H9 (cell line): ENCODE results near the gene OTP. TPM values are rescaled to one million over a fixed set of nuclear protein-coding genes. Genes with fewer than 3 reads are reported as not detected.

Experiments
- DNase-seq: peaks from one replicate; pipeline ENCODE4 v3.0.0-alpha.2; 2017
- H2AFZ ChIP-seq: one replicate; pipeline ENCODE4 v1.6.1; 2013; ENCODE audit warnings: mild to moderate bottlenecking, low read length, control low read depth, moderate library complexity
- H2AK5ac ChIP-seq: 2 replicates; pipeline ENCODE4 v1.6.1; 2013; ENCODE audit warnings: low read length, control low read depth, mixed read lengths; ENCODE audit not compliant: insufficient read length
- H2BK120ac ChIP-seq: one replicate; pipeline ENCODE4 v1.6.1; 2013; ENCODE audit warnings: low read depth, mild to moderate bottlenecking, low read length, control low read depth, inconsistent platforms; ENCODE audit not compliant: poor library complexity, severe bottlenecking
- H2BK12ac ChIP-seq: 2 replicates; pipeline ENCODE4 v1.6.1; 2013; ENCODE audit warnings: low read length, control low read depth, mixed read lengths, low read depth; ENCODE audit not compliant: insufficient read length
- H2BK15ac ChIP-seq: 2 replicates; pipeline ENCODE4 v1.6.1; 2013; ENCODE audit warnings: low read depth, low read length, control low read depth
- H2BK20ac ChIP-seq: one replicate; pipeline ENCODE4 v1.6.1; 2013; ENCODE audit warnings: low read depth, mild to moderate bottlenecking, low read length, control low read depth, inconsistent platforms; ENCODE audit not compliant: poor library complexity, severe bottlenecking
- H2BK5ac ChIP-seq: 2 replicates; pipeline ENCODE4 v1.6.1; 2013; ENCODE audit warnings: low read length, control low read depth, mixed read lengths; ENCODE audit not compliant: insufficient read length
- H3K14ac ChIP-seq: 2 replicates; pipeline ENCODE4 v1.6.1; 2013; ENCODE audit warnings: low read length, control low read depth; ENCODE audit not compliant: insufficient read depth
- H3K18ac ChIP-seq: 2 replicates; pipeline ENCODE4 v1.6.1; 2013; ENCODE audit warnings: low read depth, mild to moderate bottlenecking, mixed read lengths, low read length, control low read depth; ENCODE audit not compliant: insufficient read length
- H3K23ac ChIP-seq: 2 replicates; pipeline ENCODE4 v1.6.1; 2013; ENCODE audit warnings: low read length, control low read depth, mixed read lengths, low read depth; ENCODE audit not compliant: insufficient read length
- H3K23me2 ChIP-seq: 2 replicates; pipeline ENCODE4 v1.6.1; 2013; ENCODE audit warnings: low read depth, mild to moderate bottlenecking, mixed read lengths, low read length, control low read depth; ENCODE audit not compliant: insufficient read length, poor library complexity, severe bottlenecking
- H3K27ac ChIP-seq: 2 replicates; pipeline ENCODE4 v1.5.1; 2013; ENCODE audit warnings: low read length, control low read depth, mixed read lengths, low read depth; ENCODE audit not compliant: insufficient read length
- H3K27me3 ChIP-seq: 2 replicates; pipeline ENCODE4 v1.6.1; 2013; ENCODE audit warnings: low read length, control low read depth, inconsistent platforms; ENCODE audit not compliant: insufficient read depth
- H3K4ac ChIP-seq: 2 replicates; pipeline ENCODE4 v1.6.1; 2013; ENCODE audit warnings: low read depth, mild to moderate bottlenecking, control low read depth, inconsistent platforms, low read length, moderate library complexity
- H3K4me1 ChIP-seq: 2 replicates; pipeline ENCODE4 v1.6.1; 2013; ENCODE audit warnings: low read length, control low read depth, inconsistent platforms; ENCODE audit not compliant: insufficient read depth
- H3K4me2 ChIP-seq: 2 replicates; pipeline ENCODE4 v1.6.1; 2013; ENCODE audit warnings: low read length, control low read depth, mixed read lengths; ENCODE audit not compliant: insufficient read length, insufficient read depth
- H3K56ac ChIP-seq: 2 replicates; pipeline ENCODE4 v1.6.1; 2013; ENCODE audit warnings: low read depth, mild to moderate bottlenecking, mixed read lengths, low read length, control low read depth; ENCODE audit not compliant: insufficient read length
- H3K79me1 ChIP-seq: 2 replicates; pipeline ENCODE4 v1.6.1; 2013; ENCODE audit warnings: low read depth, mild to moderate bottlenecking, moderate library complexity, low read length, control low read depth, inconsistent platforms; ENCODE audit not compliant: insufficient read depth, poor library complexity, severe bottlenecking
- H3K79me2 ChIP-seq: 2 replicates; pipeline ENCODE4 v1.6.1; 2013; ENCODE audit warnings: low read length, control low read depth, inconsistent platforms; ENCODE audit not compliant: insufficient read depth
- H3K9ac ChIP-seq: 2 replicates; pipeline ENCODE4 v1.6.1; 2013; ENCODE audit warnings: low read length, control low read depth, mixed read lengths; ENCODE audit not compliant: insufficient read length; ENCODE audit errors: extremely low read depth
- H3K9me3 ChIP-seq: one replicate; pipeline ENCODE4 v1.6.1; 2013; ENCODE audit warnings: low read depth, low read length, inconsistent platforms; ENCODE audit not compliant: control insufficient read depth
- H3T11ph ChIP-seq: one replicate; pipeline ENCODE4 v1.6.1; 2013; ENCODE audit warnings: mild to moderate bottlenecking, low read length, control low read depth, inconsistent platforms
- H4K20me1 ChIP-seq: one replicate; pipeline ENCODE4 v1.6.1; 2013; ENCODE audit not compliant: control insufficient read depth, insufficient read length, insufficient read depth
- H4K5ac ChIP-seq: 2 replicates; pipeline ENCODE4 v1.6.1; 2013; ENCODE audit warnings: low read depth, mild to moderate bottlenecking, mixed read lengths, low read length, control low read depth; ENCODE audit not compliant: insufficient read length
- H4K8ac ChIP-seq: replicated peaks from 2 replicates; pipeline ENCODE4 v1.6.1; 2013; ENCODE audit warnings: low read length, control low read depth, mixed read lengths, low read depth; ENCODE audit not compliant: insufficient read length
- H4K91ac ChIP-seq: 2 replicates; pipeline ENCODE4 v1.6.1; 2013; ENCODE audit warnings: low read depth, mild to moderate bottlenecking, moderate library complexity, mixed read lengths, low read length, control low read depth; ENCODE audit not compliant: insufficient read length
- H3K27ac Mint-ChIP-seq, 3 experiments: 2 replicates in 2 of 3; 3 replicates in 1 of 3; pipeline ENCODE4 v1.8.0; 2020 to 2021; ENCODE audit warnings: mixed read lengths in 3 of 3, mild to moderate bottlenecking in 1 of 3, moderate library complexity in 1 of 3
- H3K27me3 Mint-ChIP-seq: 2 replicates; pipeline ENCODE4 v1.8.0; 2021; ENCODE audit warnings: low read depth, mild to moderate bottlenecking, moderate library complexity, mixed read lengths
- H3K36me3 Mint-ChIP-seq, 3 experiments: 2 replicates in 2 of 3; 3 replicates in 1 of 3; pipeline ENCODE4 v1.8.0; 2020 to 2021; ENCODE audit warnings: low read depth in 3 of 3, mixed read lengths in 3 of 3; ENCODE audit not compliant: insufficient read depth in 1 of 3
- H3K4me1 Mint-ChIP-seq, 2 experiments: 2 replicates each; pipeline ENCODE4 v1.8.0; 2020; ENCODE audit warnings: mixed read lengths in 2 of 2
- H3K4me3 Mint-ChIP-seq, 2 experiments: 2 replicates in 1 of 2; 3 replicates in 1 of 2; pipeline ENCODE4 v1.8.0; 2020 to 2021; ENCODE audit warnings: mild to moderate bottlenecking in 2 of 2, mixed read lengths in 2 of 2, moderate library complexity in 1 of 2
- H3K9me3 Mint-ChIP-seq, 2 experiments: 2 replicates in 1 of 2; 3 replicates in 1 of 2; pipeline ENCODE4 v1.8.0; 2020; ENCODE audit warnings: mild to moderate bottlenecking in 2 of 2, mixed read lengths in 2 of 2, moderate library complexity in 1 of 2
- CTCF ChIP-seq: fragments of 200-600 bp; sonication (generic); conservative IDR thresholded peaks from 3 replicates; pipeline ENCODE4 v1.8.0; 2021; ENCODE audit warnings: antibody characterized with exemption, mild to moderate bottlenecking
- WGBS: extraction: QIAGEN DNeasy Blood & Tissue Kit; methylation state at CpG from one replicate; pipeline ENCODE4 v1.1.7; 2013; ENCODE audit warnings: missing lambda C conversion rate, low lambda C conversion rate, mixed read lengths; ENCODE audit not compliant: insufficient read length; ENCODE audit errors: extremely low coverage; 5-methylcytosine and 5-hydroxymethylcytosine counted together
- total RNA-seq: library from RNA; stranded (reverse); gene quantifications from 2 replicates; pipeline ENCODE4 v1.2.1, GENCODE V29; 2021

OTP gene
- total RNA-seq, 1 experiment from 2014 or later, result not detected

GRCh38 chr5:77683171-77683732 lies 44.7 kb upstream of the OTP start:
- H3K79me2 ChIP-seq, result no peaks in the 10 kb centered on the region
- no peaks in the 10 kb centered on the region for H3K4me1 ChIP-seq
- no peak for DNase-seq
- no peak overlapping the region for H3K9ac ChIP-seq
- H3K9me3 ChIP-seq, result no peaks in the 10 kb centered on the region
- no peak overlapping the region for H4K91ac ChIP-seq
- H3K27ac Mint-ChIP-seq, result no peak overlapping the region
- H3K79me1 ChIP-seq, result no peaks in the 10 kb centered on the region
- no CpG with 5 or more reads among the region's 6 CpGs for WGBS
- H4K20me1 ChIP-seq, result no peaks in the 10 kb centered on the region
- no peak overlapping the region for H3K4me3 Mint-ChIP-seq
- no peak overlapping the region for H3K4ac ChIP-seq
- H3K18ac ChIP-seq, result no peak overlapping the region
- H3K36me3 Mint-ChIP-seq, result peaks cover 0 to 1% (median 0%) of the 10 kb centered on the region in 3 experiments; a peak in 2 of 7 replicates
- H4K5ac ChIP-seq, result no peak overlapping the region
- no peak overlapping the region for H3K14ac ChIP-seq
- no peak overlapping the region for H2BK5ac ChIP-seq
- H3K23ac ChIP-seq, result no peak overlapping the region
- no peak overlapping the region for H3T11ph ChIP-seq
- H4K8ac ChIP-seq, result no peak overlapping the region
- H3K56ac ChIP-seq, result no peak overlapping the region
- H3K27me3 ChIP-seq, result no peaks in the 10 kb centered on the region
- H3K4me1 Mint-ChIP-seq, result no peaks in the 10 kb centered on the region
- H2BK15ac ChIP-seq, result no peak overlapping the region
- no peak overlapping the region for H2BK120ac ChIP-seq
- H2BK12ac ChIP-seq, result no peak overlapping the region
- no peak overlapping the region for H2AK5ac ChIP-seq
- H3K23me2 ChIP-seq, result no peaks in the 10 kb centered on the region
- H3K27ac ChIP-seq, result no peak overlapping the region
- H2BK20ac ChIP-seq, result no peak overlapping the region
- no peak overlapping the region for H3K4me2 ChIP-seq
- H3K9me3 Mint-ChIP-seq, result no peaks in the 10 kb centered on the region
- H3K27me3 Mint-ChIP-seq, result no peaks in the 10 kb centered on the region
- no peak overlapping the region for H2AFZ ChIP-seq
- no peak for TF ChIP-seq CTCF
